Measurements from ENCODE around the gene ZCCHC24.

ZCCHC24 gene

DNA sequence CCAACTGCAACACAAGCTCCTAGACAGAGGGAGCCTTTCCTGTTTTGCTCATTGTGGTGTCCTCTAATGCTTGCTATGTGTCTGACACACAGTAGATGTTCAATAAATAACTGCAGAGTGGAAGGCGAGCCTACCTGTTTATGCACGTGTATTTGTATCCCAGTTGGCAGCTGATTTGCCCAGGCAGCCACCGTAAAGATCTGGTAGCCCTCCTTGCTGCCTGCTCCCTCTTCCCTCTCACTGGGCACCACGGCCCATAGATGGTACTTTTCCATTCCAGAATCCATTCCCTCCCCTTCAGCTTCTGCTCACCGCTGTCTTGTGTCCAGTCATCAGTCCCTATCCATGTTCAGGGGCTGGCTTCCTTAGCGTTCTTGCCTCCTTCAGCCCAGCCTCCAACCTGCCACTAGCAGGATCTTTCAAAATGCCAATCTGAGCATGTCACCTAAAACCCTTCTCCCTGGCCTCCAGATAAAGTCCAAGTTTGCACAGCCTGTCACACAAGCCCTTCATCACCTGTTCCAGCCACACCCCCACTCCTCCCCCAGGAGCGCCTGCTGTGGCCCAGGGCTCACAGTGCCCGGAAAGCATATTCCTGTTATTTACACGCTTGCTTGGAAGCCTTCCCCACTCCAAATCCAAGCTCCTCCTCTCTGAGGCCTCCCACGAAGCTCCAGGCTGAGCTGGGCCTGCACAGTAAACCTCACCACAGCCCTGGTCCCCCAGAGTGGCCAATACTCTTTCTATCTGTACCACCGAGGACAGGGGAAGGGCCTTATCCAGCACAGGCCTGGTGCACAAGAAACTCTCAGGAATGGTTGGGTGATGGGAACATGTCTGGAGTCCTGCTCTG is 21.0 kb downstream of the ZCCHC24 start:
- Mint-ChIP-seq H3K9me3 (peaks cover 3% of the 10 kb centered on the region), H3K27me3 (ENCODE audit: low read depth, poor library complexity) (no peaks in the 10 kb centered on the region), H3K4me1 (peaks cover 46% of the 10 kb centered on the region), H3K27ac (peak overlapping the region; percentile 31), H3K4me3 (no peak overlapping the region), H3K36me3 (ENCODE audit: low read depth) (peaks cover 44% of the 10 kb centered on the region)
- DNase-seq: no peak
- TF ChIP-seq, protein P1, sequence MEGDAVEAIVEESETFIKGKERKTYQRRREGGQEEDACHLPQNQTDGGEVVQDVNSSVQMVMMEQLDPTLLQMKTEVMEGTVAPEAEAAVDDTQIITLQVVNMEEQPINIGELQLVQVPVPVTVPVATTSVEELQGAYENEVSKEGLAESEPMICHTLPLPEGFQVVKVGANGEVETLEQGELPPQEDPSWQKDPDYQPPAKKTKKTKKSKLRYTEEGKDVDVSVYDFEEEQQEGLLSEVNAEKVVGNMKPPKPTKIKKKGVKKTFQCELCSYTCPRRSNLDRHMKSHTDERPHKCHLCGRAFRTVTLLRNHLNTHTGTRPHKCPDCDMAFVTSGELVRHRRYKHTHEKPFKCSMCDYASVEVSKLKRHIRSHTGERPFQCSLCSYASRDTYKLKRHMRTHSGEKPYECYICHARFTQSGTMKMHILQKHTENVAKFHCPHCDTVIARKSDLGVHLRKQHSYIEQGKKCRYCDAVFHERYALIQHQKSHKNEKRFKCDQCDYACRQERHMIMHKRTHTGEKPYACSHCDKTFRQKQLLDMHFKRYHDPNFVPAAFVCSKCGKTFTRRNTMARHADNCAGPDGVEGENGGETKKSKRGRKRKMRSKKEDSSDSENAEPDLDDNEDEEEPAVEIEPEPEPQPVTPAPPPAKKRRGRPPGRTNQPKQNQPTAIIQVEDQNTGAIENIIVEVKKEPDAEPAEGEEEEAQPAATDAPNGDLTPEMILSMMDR (IDR thresholded peaks at IDR 0.05): no peak

- Mint-ChIP-seq H3K4me1 (peaks cover 54% of the 10 kb centered on the region), H3K36me3 (ENCODE audit: low read depth) (peaks cover 34% of the 10 kb centered on the region), H3K27me3 (ENCODE audit: low read depth, poor library complexity) (no peaks in the 10 kb centered on the region), H3K9me3 (peaks cover 3% of the 10 kb centered on the region), H3K4me3 (peak overlapping the region; percentile 48), H3K27ac (peak overlapping the region; percentile 90)
- DNase-seq: peak; percentile 66
- TF ChIP-seq, protein P1 (IDR thresholded peaks at IDR 0.05): no peak
Observed at GRCh38 chr10:79422178-79422892, 23.1 kb downstream of the ZCCHC24 start.

DNA sequence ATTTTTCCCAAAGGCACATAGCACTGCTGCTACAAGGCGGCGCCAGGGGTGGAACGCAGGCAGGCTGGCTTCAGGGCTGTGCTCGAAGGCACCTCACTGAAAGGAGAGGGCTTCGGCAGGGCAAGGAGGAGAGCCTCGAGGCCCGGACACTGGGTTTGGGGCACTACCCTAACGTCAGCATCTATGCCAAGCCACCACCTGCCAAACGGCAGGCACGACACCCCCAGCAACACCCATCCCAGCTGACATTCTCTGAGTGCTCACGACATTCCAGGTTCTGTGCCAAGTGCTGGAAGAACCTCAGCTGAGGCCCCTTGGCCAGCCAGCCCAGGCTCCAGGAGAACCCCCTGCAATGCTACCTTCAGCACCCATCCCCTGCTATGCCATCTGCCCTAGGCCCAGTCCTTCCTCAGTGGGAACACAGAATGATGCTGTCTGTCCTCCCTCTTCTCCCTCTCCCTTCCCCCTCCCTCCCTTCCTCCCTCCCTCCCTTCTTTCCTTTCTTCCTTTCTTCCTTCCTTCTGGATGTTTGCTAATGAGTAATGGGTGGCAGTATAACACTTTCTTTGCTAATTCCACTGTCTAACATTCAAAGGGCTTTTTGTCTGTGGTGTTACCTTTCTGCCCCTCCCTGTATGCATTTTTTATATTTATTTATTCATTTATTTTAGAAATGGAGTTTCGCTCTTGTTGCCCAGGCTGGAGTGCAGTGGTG is 24.3 kb downstream of the ZCCHC24 start:
- no peak for DNase-seq
- Mint-ChIP-seq H3K4me1 (peaks cover 62% of the 10 kb centered on the region), H3K27me3 (ENCODE audit: low read depth, poor library complexity) (no peaks in the 10 kb centered on the region), H3K36me3 (ENCODE audit: low read depth) (peaks cover 22% of the 10 kb centered on the region), H3K4me3 (no peak overlapping the region), H3K9me3 (no peaks in the 10 kb centered on the region), H3K27ac (no peak overlapping the region)
- TF ChIP-seq, protein P1 (IDR thresholded peaks at IDR 0.05): no peak

DNA sequence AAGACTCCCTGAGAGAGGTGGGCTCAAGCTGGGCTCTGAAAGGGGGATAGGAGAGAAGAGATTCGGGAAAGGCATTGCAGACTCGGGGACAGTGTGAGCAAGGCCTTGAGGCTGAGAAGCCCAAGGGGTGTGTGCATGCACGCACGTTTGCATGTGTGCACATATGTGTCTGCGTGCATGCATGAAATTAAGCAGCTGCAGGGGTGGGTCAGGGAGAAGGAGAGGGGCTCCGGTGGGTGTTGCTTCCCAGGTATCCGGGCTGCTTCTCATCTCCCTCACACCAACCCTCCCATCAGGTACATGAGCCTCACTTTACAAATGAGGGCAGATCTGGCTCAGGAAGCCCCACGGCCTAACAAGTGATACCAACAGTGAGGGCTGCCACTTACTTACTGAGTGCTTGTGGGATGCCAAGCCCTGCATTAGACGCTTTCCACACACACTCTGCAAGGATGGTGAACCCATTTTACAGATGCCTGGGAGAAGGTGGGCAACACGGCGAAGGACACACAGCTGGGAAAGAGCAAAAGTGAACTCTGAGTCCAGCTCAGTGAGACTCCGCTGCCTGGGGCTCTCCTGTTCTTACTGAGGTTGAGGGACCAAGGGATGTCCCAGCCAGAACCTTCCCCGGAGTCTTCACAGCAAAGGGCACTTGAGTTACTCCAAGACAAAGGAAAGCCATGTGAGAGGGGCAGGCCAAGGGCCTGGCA is 26.4 kb downstream of the ZCCHC24 start:
- Mint-ChIP-seq H3K4me1 (peaks cover 55% of the 10 kb centered on the region), H3K9me3 (no peaks in the 10 kb centered on the region)

DNA sequence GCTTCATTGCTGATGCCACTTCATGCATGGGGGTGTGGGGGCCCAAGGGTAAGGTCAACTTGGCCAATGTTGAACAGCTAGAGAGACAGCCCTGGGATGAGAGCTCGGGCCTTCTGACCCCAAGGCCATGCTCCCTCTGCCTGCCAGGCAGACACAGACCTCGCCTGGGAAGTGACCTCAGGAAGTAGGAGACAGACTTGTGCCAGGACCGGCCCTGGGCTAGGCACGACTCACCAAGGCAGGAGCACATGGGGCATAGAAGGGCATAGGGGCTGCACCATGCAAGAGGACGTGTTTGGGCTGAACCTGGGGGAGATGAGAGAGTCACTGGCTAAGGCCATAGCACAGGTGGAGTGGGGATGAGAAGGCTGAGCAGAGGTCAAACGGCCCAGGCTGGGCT is 27.1 kb downstream of the ZCCHC24 start:
- peaks cover 10% of the 10 kb centered on the region for H3K36me3 Mint-ChIP-seq (ENCODE audit: low read depth)
- DNase-seq: no peak
- H3K9me3 Mint-ChIP-seq: no peaks in the 10 kb centered on the region
- no peak overlapping the region for H3K27ac Mint-ChIP-seq
- H3K4me1 Mint-ChIP-seq: peaks cover 49% of the 10 kb centered on the region
- no peaks in the 10 kb centered on the region for H3K27me3 Mint-ChIP-seq (ENCODE audit: low read depth, poor library complexity)
- TF ChIP-seq, protein P1 (IDR thresholded peaks at IDR 0.05): no peak
- H3K4me3 Mint-ChIP-seq: no peak overlapping the region

More for the DNA sequence above, 26.4 kb downstream of the ZCCHC24 start:
- H3K36me3 Mint-ChIP-seq (ENCODE audit: low read depth): peaks cover 11% of the 10 kb centered on the region
- TF ChIP-seq, protein P1 (IDR thresholded peaks at IDR 0.05): no peak
- no peak overlapping the region for H3K4me3 Mint-ChIP-seq
- no peak for DNase-seq
- peak overlapping the region; percentile 20 for H3K27ac Mint-ChIP-seq
- H3K27me3 Mint-ChIP-seq (ENCODE audit: low read depth, poor library complexity): no peaks in the 10 kb centered on the region
